OCI-LY7 (cell line): ENCODE data around the gene TAF1B. TPM values are rescaled to one million over a fixed set of nuclear protein-coding genes. Genes with fewer than 3 reads are reported as not detected.

Experiments
- BruUV-seq: library from RNA; stranded (reverse); fragments of 400-500 nt; replicated peaks from 2 replicates; lab custom pipeline; 2021; lab: Mats Ljungman, UMichigan
- CTCF ChIA-PET: fragments of 300-600 bp; sonication (Branson Sonifier 250); formaldehyde crosslinking; loops from one replicate; lab custom pipeline; 2022; ENCODE audit warnings: antibody characterized with exemption; ENCODE audit not compliant: unreplicated experiment; lab: Charles Lee
- POLR2A ChIA-PET: fragments of 300-600 bp; sonication (Branson Sonifier 250); formaldehyde crosslinking; loops from one replicate; lab custom pipeline; 2022; ENCODE audit warnings: antibody characterized with exemption; lab: Charles Lee
- DNase-seq: peaks from one replicate; pipeline ENCODE4 v3.0.0-alpha.2; 2015; ENCODE audit warnings: low spot score
- H2AFZ ChIP-seq: fragments of 200-600 bp; sonication (generic), shearing (Covaris generic); 2 replicates; pipeline ENCODE4 v1.6.1; 2014; ENCODE audit warnings: mild to moderate bottlenecking, antibody characterized with exemption, low read length, moderate library complexity
- H3K27ac ChIP-seq: fragments of 200-600 bp; sonication (generic); 2 replicates; pipeline ENCODE4 v1.5.1; 2014; ENCODE audit warnings: mixed run types, low read depth, mild to moderate bottlenecking, moderate library complexity, low read length, inconsistent platforms; ENCODE audit not compliant: poor library complexity, severe bottlenecking
- H3K36me3 ChIP-seq: fragments of 200-600 bp; sonication (generic); 2 replicates; pipeline ENCODE4 v1.6.1; 2014; ENCODE audit warnings: mild to moderate bottlenecking, antibody characterized with exemption, low read length, moderate library complexity, mixed read lengths; ENCODE audit not compliant: insufficient read depth
- H3K4me1 ChIP-seq: fragments of 200-600 bp; sonication (generic); 2 replicates; pipeline ENCODE4 v1.5.1; 2014; ENCODE audit warnings: mild to moderate bottlenecking, low read length; ENCODE audit not compliant: insufficient read depth, poor library complexity, severe bottlenecking
- H3K4me2 ChIP-seq: fragments of 200-600 bp; sonication (generic); 2 replicates; pipeline ENCODE4 v1.6.1; 2014; ENCODE audit warnings: mild to moderate bottlenecking, low read length
- H3K4me3 ChIP-seq: fragments of 200-600 bp; sonication (generic); 2 replicates; pipeline ENCODE4 v1.5.1; 2014; ENCODE audit warnings: mild to moderate bottlenecking, low read depth, low read length; ENCODE audit not compliant: poor library complexity, severe bottlenecking
- H3K79me2 ChIP-seq: fragments of 200-600 bp; sonication (generic); 2 replicates; pipeline ENCODE4 v1.6.1; 2016; ENCODE audit warnings: low read depth, mild to moderate bottlenecking, low read length, moderate library complexity, mixed read lengths; ENCODE audit not compliant: insufficient read depth
- H3K9me2 ChIP-seq: fragments of 200-600 bp; sonication (generic); 2 replicates; pipeline ENCODE4 v1.6.1; 2016; ENCODE audit warnings: mild to moderate bottlenecking, low read length, mixed read lengths; ENCODE audit not compliant: insufficient read depth
- H3K9me3 ChIP-seq: fragments of 200-600 bp; sonication (generic); 2 replicates; pipeline ENCODE4 v1.6.1; 2014; ENCODE audit warnings: mild to moderate bottlenecking, mixed run types, low read length, mixed read lengths
- H4K20me1 ChIP-seq: fragments of 200-600 bp; sonication (generic); 2 replicates; pipeline ENCODE4 v1.6.1; 2014; ENCODE audit warnings: mild to moderate bottlenecking, antibody characterized with exemption, low read length, moderate library complexity, mixed read lengths; ENCODE audit not compliant: insufficient read depth
- EZH2phosphoT487 ChIP-seq: fragments of 200-600 bp; sonication (generic); IDR thresholded peaks from 2 replicates; pipeline ENCODE4 v1.6.1; 2018; ENCODE audit warnings: low read depth, borderline replicate concordance, mild to moderate bottlenecking, mixed run types, antibody characterized with exemption, low read length, moderate library complexity, mixed read lengths
- intact Hi-C: fragments of 100-400 bp; cut with micrococcal nuclease; formaldehyde crosslinking; loops from one replicate; pipeline ENCODE4 v1.10.0; 2022; ENCODE audit not compliant: unreplicated experiment
- total RNA-seq, 2 experiments: library from RNA; depleted of rRNA in 1 of 2; stranded (reverse); fragments of >200 nt in 1 of 2; shearing (Covaris generic) in 1 of 2; gene quantifications; 2 replicates each; pipeline ENCODE4 v1.2.3, GENCODE V29; 2014 to 2022
- TF ChIP-seq, protein P1 (sequence below): fragments of 200-600 bp; sonication (generic); conservative IDR thresholded peaks from 2 replicates; pipeline ENCODE4 v1.5.1; 2014; ENCODE audit warnings: mild to moderate bottlenecking, antibody characterized with exemption, low read length, moderate library complexity, mixed read lengths

TAF1B gene
- total RNA-seq, 2 experiments from 2014 or later = 25.1 to 35.3 TPM

DNA sequence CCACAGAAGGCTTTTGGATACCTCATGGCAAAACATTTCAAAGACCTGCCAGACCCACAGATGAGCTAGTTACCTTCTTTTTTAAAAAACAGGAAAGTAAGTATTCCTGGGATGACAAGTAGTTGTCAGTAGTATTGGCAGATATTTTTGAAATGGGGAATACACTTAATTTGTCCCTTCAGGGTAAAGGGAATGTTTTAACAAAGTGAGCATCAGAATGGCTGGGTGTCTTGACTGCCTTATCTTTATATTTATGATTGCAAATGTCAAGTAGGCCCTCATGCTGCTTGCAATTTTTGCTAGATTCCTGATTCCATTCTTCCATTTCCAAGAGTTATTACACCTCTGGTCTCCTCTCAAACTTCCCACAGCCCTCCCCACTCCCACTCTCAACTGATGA lies 4.9 kb upstream of the TAF1B start:
- ChIA-PET CTCF (interaction anchor here (0.5 kb wide), 1 partner anchor 25 kb away, joined by 3 read pairs; no protein-coding TSS in a partner anchor), POLR2A (interaction anchor here (1.5 kb wide), 1 partner anchor 11 kb away, joined by 5 read pairs; no protein-coding TSS in a partner anchor)
- Histone ChIP-seq H3K4me3 (no peak overlapping the region), H3K36me3 (no peaks in the 10 kb centered on the region), H3K79me2 (no peaks in the 10 kb centered on the region), H3K4me2 (no peak overlapping the region), H3K27ac (no peak overlapping the region), H3K9me2 (no peaks in the 10 kb centered on the region), H2AFZ (no peak overlapping the region), H4K20me1 (no peaks in the 10 kb centered on the region), H3K9me3 (no peaks in the 10 kb centered on the region), H3K4me1 (peaks cover 6% of the 10 kb centered on the region)
- BruUV-seq = no TSS peak
- intact Hi-C loops = no loop called here
- TF ChIP-seq EZH2phosphoT487 = no peak
- TF ChIP-seq, protein P1, sequence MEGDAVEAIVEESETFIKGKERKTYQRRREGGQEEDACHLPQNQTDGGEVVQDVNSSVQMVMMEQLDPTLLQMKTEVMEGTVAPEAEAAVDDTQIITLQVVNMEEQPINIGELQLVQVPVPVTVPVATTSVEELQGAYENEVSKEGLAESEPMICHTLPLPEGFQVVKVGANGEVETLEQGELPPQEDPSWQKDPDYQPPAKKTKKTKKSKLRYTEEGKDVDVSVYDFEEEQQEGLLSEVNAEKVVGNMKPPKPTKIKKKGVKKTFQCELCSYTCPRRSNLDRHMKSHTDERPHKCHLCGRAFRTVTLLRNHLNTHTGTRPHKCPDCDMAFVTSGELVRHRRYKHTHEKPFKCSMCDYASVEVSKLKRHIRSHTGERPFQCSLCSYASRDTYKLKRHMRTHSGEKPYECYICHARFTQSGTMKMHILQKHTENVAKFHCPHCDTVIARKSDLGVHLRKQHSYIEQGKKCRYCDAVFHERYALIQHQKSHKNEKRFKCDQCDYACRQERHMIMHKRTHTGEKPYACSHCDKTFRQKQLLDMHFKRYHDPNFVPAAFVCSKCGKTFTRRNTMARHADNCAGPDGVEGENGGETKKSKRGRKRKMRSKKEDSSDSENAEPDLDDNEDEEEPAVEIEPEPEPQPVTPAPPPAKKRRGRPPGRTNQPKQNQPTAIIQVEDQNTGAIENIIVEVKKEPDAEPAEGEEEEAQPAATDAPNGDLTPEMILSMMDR = no peak
- no peak for DNase-seq

DNA sequence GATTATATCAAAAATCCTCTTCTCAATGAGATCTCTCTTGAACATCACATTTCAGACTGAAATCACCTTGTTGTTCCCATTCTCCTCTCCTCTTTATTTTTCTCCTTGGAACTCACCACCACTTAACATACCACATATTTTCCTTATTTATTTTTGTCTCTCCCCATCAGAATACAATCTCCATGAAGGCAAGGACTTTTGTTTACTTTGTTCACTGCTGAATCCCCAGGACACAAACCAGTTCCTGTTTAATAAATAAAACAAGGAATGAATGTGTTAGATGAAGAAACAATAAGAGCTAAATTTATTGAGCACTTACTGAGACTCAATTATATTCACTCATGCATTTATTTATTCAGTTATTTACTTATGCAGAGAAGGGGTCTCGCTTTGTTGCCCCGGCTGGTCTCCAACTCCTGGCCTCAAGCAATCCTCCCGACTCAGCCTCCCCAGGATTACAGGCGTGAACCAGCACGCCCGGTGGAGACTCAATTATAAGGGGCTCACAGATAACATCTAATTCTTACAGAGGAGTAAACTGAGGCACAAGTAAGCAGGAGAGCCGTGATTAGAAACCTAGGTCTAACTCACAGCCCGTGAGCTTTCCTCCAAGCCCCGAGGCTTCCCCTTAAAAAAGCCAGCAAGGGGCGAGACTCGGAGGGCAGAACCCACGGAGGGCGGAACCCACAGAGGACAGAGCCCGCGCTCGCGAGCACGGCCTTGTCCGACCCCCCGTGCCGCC lies 616 bp upstream of the TAF1B start:
- peak overlapping the region; percentile 62 for H3K27ac ChIP-seq
- H3K4me3 ChIP-seq = peak overlapping the region; percentile 82
- intact Hi-C loops = loop anchor here (5.0 to 10.0 kb wide), 2 partner anchors 420 to 602 kb away; partner anchors contain the start of genes CPSF3, ITGB1BP1 and ODC1

More for the DNA sequence above, 616 bp upstream of the TAF1B start:
- Histone ChIP-seq H3K9me3 (no peaks in the 10 kb centered on the region), H2AFZ (peak overlapping the region; percentile 89), H4K20me1 (peaks cover 11% of the 10 kb centered on the region; the same call in 1 of the 2 replicates), H3K9me2 (no peaks in the 10 kb centered on the region), H3K4me2 (peak overlapping the region; percentile 93), H3K79me2 (peaks cover 29% of the 10 kb centered on the region), H3K36me3 (peaks cover 29% of the 10 kb centered on the region), H3K4me1 (peaks cover 32% of the 10 kb centered on the region)
- BruUV-seq = TSS peak; percentile 94
- CTCF ChIA-PET = interaction anchor here (1.0 kb wide), 1 partner anchor 540 kb away, joined by 3 read pairs; no protein-coding TSS in a partner anchor
- POLR2A ChIA-PET = interaction anchor here (0.6 to 1.5 kb wide), 9 partner anchors 11 to 693 kb away, joined by 3 to 4 read pairs (median 3); partner anchors contain the start of genes CPSF3, ITGB1BP1 and YWHAQ
- no peak for DNase-seq
- TF ChIP-seq, protein P1 = no peak
- no peak for TF ChIP-seq EZH2phosphoT487
